ENCODE data around the gene CYP4F2.
"Not testable (repeated sequence)": the region's sequence is repeated elsewhere in the genome, so short reads cannot be mapped to it uniquely, and the experiment has no call there.

The CYP4F2 gene

DNA sequence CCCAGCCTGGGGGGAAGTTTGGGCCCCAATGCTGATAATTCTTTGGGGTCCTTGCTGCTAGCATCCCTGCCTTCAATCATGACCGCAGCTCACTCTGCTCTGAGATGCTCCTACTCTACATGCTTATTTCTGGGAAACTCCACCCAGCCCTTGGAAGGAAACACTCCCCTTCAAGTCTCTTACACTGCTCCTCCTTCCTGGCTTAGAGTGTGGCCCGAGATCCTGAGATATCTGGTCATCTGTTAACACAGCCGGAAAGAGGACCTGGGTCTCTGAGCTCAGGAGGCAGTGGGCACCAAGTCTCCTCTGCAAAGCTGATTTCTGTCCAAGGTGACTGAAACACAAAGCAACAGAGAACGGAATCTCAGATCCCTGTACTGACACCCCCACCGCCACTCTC, 33.0 kb downstream of the CYP4F2 start:
- no peak overlapping the region for H3K4me3 ChIP-seq (ENCODE audit: low read depth, low read length)
- TF ChIP-seq CTCF (IDR thresholded peaks at IDR 0.05; ENCODE audit: low read depth, low read length): no peak

GRCh38 chr19:15863272-15863671, 34.6 kb downstream of the CYP4F2 start:
- no peak overlapping the region for H3K4me3 ChIP-seq (ENCODE audit: low read depth, low read length)
- TF ChIP-seq CTCF (IDR thresholded peaks at IDR 0.05; ENCODE audit: low read depth, low read length): no peak

DNA sequence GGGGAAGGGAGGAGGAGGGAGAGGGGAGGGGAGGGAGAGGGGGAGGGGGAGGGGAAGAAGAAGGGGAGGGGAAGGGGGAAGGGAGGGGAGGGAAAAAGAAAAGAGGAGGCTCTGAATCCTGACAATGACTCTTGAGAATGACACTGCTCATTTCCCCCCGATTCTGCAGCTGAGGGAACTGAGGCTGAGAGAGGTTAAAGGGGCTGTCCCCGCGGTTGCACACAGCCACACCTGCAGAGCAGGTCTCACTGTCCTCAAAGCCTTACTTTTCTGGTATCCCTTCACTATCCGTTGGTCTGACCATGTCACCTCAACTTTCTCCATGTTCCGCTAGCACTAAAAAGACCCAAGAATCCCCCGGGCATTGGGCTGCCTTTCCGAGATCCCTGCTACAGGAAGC, 35.4 kb downstream of the CYP4F2 start:
- TF ChIP-seq CTCF (IDR thresholded peaks at IDR 0.05; ENCODE audit: low read depth, low read length): no peak
- H3K4me3 ChIP-seq (ENCODE audit: low read depth, low read length): no peak overlapping the region

DNA sequence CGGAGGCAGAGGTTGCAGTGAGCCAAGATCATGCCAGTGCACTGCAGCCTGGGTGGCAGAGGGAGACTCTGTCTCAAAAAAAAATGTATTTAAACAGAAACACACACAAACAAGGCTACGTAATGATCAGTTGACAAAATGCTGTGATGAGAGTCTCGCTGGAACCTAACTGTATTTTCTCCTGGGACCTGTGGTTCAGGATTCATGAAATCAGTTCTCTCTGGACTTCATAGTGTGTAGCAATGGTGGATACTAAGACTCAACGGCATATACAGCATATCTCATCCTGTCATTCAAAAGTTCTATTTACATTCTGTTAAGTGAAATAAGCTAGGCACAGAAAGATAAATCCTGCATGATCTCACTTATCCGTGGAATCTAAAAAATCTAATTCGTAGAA, 37.4 kb downstream of the CYP4F2 start:
- H3K4me3 ChIP-seq (ENCODE audit: low read depth, low read length): no peak overlapping the region
- TF ChIP-seq CTCF (IDR thresholded peaks at IDR 0.05; ENCODE audit: low read depth, low read length): no peak

GRCh38 chr19:15859187-15859586, 38.7 kb downstream of the CYP4F2 start:
- no peak for TF ChIP-seq CTCF (IDR thresholded peaks at IDR 0.05; ENCODE audit: low read depth, low read length)
- no peak overlapping the region for H3K4me3 ChIP-seq (ENCODE audit: low read depth, low read length)

DNA sequence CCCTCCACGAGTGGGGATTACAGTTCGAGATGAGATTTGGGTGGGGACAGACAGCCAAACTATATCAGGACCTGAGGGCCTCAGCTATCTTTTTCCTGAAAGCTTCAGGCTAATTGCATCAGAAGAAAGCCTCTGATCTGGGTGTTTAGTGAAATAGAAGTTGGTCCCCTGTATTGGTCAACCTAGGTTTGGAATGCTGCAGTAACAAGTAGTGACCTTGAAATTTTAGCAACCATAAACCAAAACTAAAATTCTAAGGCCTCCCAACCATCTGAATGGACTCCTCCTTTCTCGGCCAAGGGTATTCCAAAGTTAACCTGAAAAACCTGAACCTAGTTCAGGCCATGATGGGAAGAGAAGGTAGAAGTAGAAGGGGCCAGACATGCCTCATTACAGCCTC, 47.5 kb downstream of the CYP4F2 start:
- no peak for TF ChIP-seq CTCF (IDR thresholded peaks at IDR 0.05; ENCODE audit: low read depth, low read length)
- no peak overlapping the region for H3K4me3 ChIP-seq (ENCODE audit: low read depth, low read length)

DNA sequence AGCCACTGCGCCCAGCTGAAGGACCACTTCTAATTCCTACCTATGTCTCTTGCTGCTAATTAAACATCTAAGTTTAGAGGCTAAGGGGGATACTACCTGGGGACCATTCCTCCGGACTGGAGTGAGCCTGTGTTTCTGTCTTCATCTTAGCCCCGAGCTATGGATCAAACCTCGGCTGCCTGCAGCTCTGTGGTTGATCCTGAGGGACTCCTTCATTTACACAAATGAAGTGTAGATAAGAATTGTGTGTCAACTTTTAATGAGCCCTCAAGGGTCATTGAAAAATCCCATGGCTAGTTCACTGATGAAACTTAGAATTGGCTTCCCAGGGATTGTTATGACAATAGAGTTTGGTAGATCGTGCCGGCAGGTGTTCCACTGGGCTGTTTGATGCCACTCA, 51.0 kb downstream of the CYP4F2 start:
- H3K4me3 ChIP-seq (ENCODE audit: low read depth, low read length): no peak overlapping the region
- TF ChIP-seq CTCF (IDR thresholded peaks at IDR 0.05; ENCODE audit: low read depth, low read length): no peak

- not testable (repeated sequence) for H3K4me3 ChIP-seq (ENCODE audit: low read depth, low read length)
Observed at GRCh38 chr19:15843894-15844222, 54.0 kb downstream of the CYP4F2 start.

Measured in WI38 (cell line).